Measurements from ENCODE around the gene ERAP2.
"Not testable (repeated sequence)": the region's sequence is repeated elsewhere in the genome, so short reads cannot be mapped to it uniquely, and the experiment has no call there.

ERAP2 gene

GRCh38 chr5:96876292-96876850 is at the start of gene ERAP2:
Gene ERAP2 (plus strand): TSS chr5:96876500. CDS start chr5:96879686, 3,186 bp downstream.
- DNase-seq: no peak

- DNase-seq: no peak
Measured at GRCh38 chr5:96829297-96829696, 47.0 kb upstream of the ERAP2 start.

- no peak for DNase-seq
Measured at GRCh38 chr5:96834016-96834415, 42.3 kb upstream of the ERAP2 start.

GRCh38 chr5:96835791-96836191 is 40.5 kb upstream of the ERAP2 start:
- no peak for DNase-seq

- DNase-seq: no peak
Measured at GRCh38 chr5:96836817-96837216, 39.5 kb upstream of the ERAP2 start.

- DNase-seq: no peak
Measured at GRCh38 chr5:96837303-96837702, 39.0 kb upstream of the ERAP2 start.

GRCh38 chr5:96838201-96839070 is 37.9 kb upstream of the ERAP2 start:
- DNase-seq: no peak

- no peak for DNase-seq
Measured at GRCh38 chr5:96839071-96839592, 37.2 kb upstream of the ERAP2 start.

- DNase-seq: not testable (repeated sequence)
Measured at GRCh38 chr5:96841931-96842330, 34.4 kb upstream of the ERAP2 start.

GRCh38 chr5:96843140-96843539 is 33.2 kb upstream of the ERAP2 start:
- DNase-seq: no peak

GRCh38 chr5:96844481-96844990 is 31.8 kb upstream of the ERAP2 start:
- no peak for DNase-seq

GRCh38 chr5:96851312-96852062 is 24.8 kb upstream of the ERAP2 start:
- no peak for DNase-seq

GRCh38 chr5:96852759-96853158 is 23.5 kb upstream of the ERAP2 start:
- no peak for DNase-seq

GRCh38 chr5:96854067-96854466 is 22.2 kb upstream of the ERAP2 start:
- DNase-seq: no peak

- no peak for DNase-seq
Measured at GRCh38 chr5:96855031-96855872, 21.0 kb upstream of the ERAP2 start.

GRCh38 chr5:96856371-96856770 is 19.9 kb upstream of the ERAP2 start:
- no peak for DNase-seq

- no peak for DNase-seq
Measured at GRCh38 chr5:96857454-96857853, 18.8 kb upstream of the ERAP2 start.

- no peak for DNase-seq
Measured at GRCh38 chr5:96857924-96858323, 18.4 kb upstream of the ERAP2 start.

GRCh38 chr5:96859375-96859774 is 16.9 kb upstream of the ERAP2 start:
- DNase-seq: no peak

- DNase-seq: no peak
Measured at GRCh38 chr5:96861076-96861475, 15.2 kb upstream of the ERAP2 start.

GRCh38 chr5:96863114-96863513 is 13.2 kb upstream of the ERAP2 start:
- DNase-seq: no peak

- no peak for DNase-seq
Measured at GRCh38 chr5:96863949-96864584, 12.2 kb upstream of the ERAP2 start.

All from GDM1 (cell line).